Mucosa of rectum (tissue), 2 donors: Measurements from ENCODE around the gene FGGY.

ENCODE experiments used
- H3K27ac ChIP-seq, 2 donors: one replicate each; pipeline ENCODE4 v1.7.0; 2013; ENCODE audit warnings: inconsistent platforms in 2 of 2, low read depth in 2 of 2, low read length in 2 of 2
- H3K27me3 ChIP-seq, 2 donors: one replicate each; pipeline ENCODE4 v1.7.0; 2013; ENCODE audit warnings: low read length in 2 of 2; ENCODE audit not compliant: control insufficient read depth in 2 of 2, insufficient read depth in 2 of 2
- H3K36me3 ChIP-seq, 2 donors: one replicate each; pipeline ENCODE4 v1.7.0; 2013; ENCODE audit warnings: low read length in 2 of 2; ENCODE audit not compliant: control insufficient read depth in 2 of 2, insufficient read depth in 2 of 2
- H3K4me1 ChIP-seq, 2 donors: one replicate each; pipeline ENCODE4 v1.7.0; 2013; ENCODE audit warnings: low read length in 2 of 2, mild to moderate bottlenecking in 1 of 2; ENCODE audit not compliant: control insufficient read depth in 2 of 2, insufficient read depth in 2 of 2
- H3K4me3 ChIP-seq, 2 donors: one replicate each; pipeline ENCODE4 v1.7.0; 2013; ENCODE audit warnings: low read length in 2 of 2
- H3K9ac ChIP-seq, 2 donors: one replicate each; pipeline ENCODE4 v1.7.0; 2013; ENCODE audit warnings: low read length in 2 of 2, low read depth in 1 of 2, mild to moderate bottlenecking in 1 of 2
- H3K9me3 ChIP-seq, 2 donors: one replicate each; pipeline ENCODE4 v1.7.0; 2013; ENCODE audit warnings: low read length in 2 of 2; ENCODE audit not compliant: control insufficient read depth in 2 of 2
- donor health status: healthy.
- donor health status: Normal muscosa, but diverticular disease.

FGGY gene

GRCh38 chr1:59265622-59266021 is 31.3 kb upstream of the FGGY start:
- Histone ChIP-seq H3K27me3 (no peaks in the 10 kb centered on the region), H3K27ac (no peak overlapping the region), H3K9ac (no peak overlapping the region), H3K4me1 (no peaks in the 10 kb centered on the region), H3K9me3 (no peaks in the 10 kb centered on the region), H3K36me3 (no peaks in the 10 kb centered on the region), H3K4me3 (no peak overlapping the region)

DNA sequence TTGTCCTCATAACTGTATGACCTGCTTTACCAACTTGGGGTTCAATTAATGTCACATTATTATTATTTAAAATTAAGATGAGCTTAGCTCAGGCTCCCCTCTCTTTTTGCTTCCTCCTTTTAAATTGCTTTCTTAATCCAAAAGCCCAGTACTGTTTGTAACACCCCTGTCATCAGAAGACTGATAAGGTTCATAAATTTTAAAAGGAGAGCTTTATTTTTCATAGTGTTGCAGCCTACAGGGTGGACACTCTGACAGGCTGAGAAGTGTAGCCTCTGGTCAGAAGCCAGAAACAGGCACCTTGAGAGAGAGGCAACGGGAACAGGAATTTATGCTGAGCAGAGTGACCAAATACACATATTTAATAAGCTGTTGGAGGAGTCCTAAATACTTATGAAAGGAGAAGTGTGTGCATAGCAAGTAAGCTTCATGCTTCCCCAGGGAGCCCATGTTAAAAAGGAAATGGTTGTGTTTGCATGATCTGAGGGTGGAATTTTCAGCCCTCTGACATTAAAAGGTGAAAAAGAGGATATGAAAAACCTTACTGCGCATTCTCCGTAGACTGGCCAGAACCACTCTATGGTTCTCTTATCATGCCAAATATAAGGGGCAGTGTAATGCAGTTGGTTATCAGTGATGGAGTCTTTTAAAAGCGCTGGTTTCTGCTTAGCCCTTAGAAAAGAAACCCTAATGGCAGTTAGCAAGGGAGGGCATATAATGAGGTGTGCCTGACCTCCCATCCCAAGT is 30.5 kb upstream of the FGGY start:
- Histone ChIP-seq H3K4me1 (no peaks in the 10 kb centered on the region), H3K27ac (no peak overlapping the region), H3K27me3 (no peaks in the 10 kb centered on the region), H3K9me3 (no peaks in the 10 kb centered on the region), H3K36me3 (no peaks in the 10 kb centered on the region), H3K4me3 (no peak overlapping the region), H3K9ac (no peak overlapping the region)

GRCh38 chr1:59266927-59267293 is 30.0 kb upstream of the FGGY start:
- Histone ChIP-seq H3K4me1 (no peaks in the 10 kb centered on the region), H3K36me3 (no peaks in the 10 kb centered on the region), H3K27me3 (no peaks in the 10 kb centered on the region), H3K9ac (no peak overlapping the region), H3K9me3 (no peaks in the 10 kb centered on the region), H3K27ac (no peak overlapping the region), H3K4me3 (no peak overlapping the region)

DNA sequence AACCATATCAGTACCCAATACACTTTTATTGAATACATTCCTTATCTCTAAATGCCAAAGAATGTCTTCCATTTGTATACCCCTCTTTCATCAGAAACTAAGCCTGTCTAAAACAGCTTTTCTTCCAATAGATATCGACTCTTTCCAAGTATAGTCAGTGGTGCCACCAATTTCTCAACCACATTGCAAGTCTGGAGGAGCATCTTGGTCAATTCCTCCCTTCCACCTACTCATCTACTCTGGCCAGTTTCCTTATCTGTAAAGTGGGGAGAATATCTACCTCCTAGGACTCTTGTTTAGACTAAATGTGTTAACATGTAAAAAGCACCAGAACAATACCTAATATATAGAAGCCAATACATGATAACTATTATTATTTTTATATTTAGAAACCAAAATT is 28.5 kb upstream of the FGGY start:
- H3K36me3 ChIP-seq: no peaks in the 10 kb centered on the region
- H3K27ac ChIP-seq: no peak overlapping the region
- H3K4me1 ChIP-seq: no peaks in the 10 kb centered on the region
- no peak overlapping the region for H3K9ac ChIP-seq
- no peaks in the 10 kb centered on the region for H3K27me3 ChIP-seq
- no peak overlapping the region for H3K4me3 ChIP-seq
- H3K9me3 ChIP-seq: no peaks in the 10 kb centered on the region

- Histone ChIP-seq H3K9ac (no peak overlapping the region), H3K9me3 (no peaks in the 10 kb centered on the region), H3K27me3 (no peaks in the 10 kb centered on the region), H3K4me1 (no peaks in the 10 kb centered on the region), H3K27ac (no peak overlapping the region), H3K36me3 (no peaks in the 10 kb centered on the region), H3K4me3 (no peak overlapping the region)
Measured at GRCh38 chr1:59271561-59272260, 25.2 kb upstream of the FGGY start.

DNA sequence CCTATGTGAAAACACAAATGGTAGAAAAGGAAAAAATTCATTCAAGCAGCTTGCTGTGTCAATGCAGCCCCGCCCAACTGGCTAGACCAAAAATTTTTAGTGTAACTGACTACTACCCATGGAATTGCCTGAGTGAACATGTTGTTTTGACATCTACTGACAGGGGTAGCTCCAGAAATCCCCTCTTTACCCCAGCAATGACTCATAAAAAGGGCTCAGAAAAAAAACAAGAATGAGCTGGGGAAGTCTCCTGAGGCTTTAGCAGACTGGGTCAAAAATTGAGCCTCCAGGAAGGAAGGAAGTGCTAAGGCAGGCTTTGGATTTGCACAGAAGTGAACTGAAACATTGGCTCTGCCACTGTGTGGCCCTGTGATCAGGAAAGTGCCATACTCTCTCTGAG is 24.4 kb upstream of the FGGY start:
- Histone ChIP-seq H3K36me3 (no peaks in the 10 kb centered on the region), H3K27me3 (no peaks in the 10 kb centered on the region), H3K4me1 (no peaks in the 10 kb centered on the region), H3K4me3 (no peak overlapping the region), H3K9me3 (no peaks in the 10 kb centered on the region), H3K27ac (no peak overlapping the region), H3K9ac (no peak overlapping the region)

DNA sequence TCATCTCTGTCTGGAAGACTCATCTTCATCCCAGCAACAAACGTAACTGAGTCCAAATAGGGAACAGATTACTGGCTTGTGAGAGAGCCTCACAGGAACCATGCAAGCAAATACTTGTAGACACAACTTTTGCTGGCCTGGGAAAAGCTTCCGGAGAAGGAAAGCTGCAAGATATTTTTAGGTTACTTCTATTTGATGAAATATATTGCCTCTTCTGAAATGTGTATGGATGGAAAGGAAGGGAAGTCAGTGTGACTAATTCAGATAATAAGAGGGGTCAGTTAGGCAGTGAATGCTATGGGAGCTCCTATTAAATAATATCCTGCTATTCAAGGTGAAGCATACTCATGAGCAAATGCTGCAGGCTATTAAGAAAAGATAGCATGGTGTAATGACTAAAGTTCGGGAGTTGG is 20.4 kb upstream of the FGGY start:
- H3K9ac ChIP-seq: no peak overlapping the region
- H3K27me3 ChIP-seq: no peaks in the 10 kb centered on the region
- H3K4me1 ChIP-seq: no peaks in the 10 kb centered on the region
- H3K9me3 ChIP-seq: no peaks in the 10 kb centered on the region
- H3K36me3 ChIP-seq: no peaks in the 10 kb centered on the region
- H3K27ac ChIP-seq: no peak overlapping the region
- no peak overlapping the region for H3K4me3 ChIP-seq

- Histone ChIP-seq H3K4me1 (no peaks in the 10 kb centered on the region), H3K9me3 (no peaks in the 10 kb centered on the region), H3K9ac (no peak overlapping the region)
Measured at GRCh38 chr1:59278780-59279354, 18.0 kb upstream of the FGGY start.

GRCh38 chr1:59279645-59280044 is 17.2 kb upstream of the FGGY start:
- no peaks in the 10 kb centered on the region for H3K4me1 ChIP-seq
- no peaks in the 10 kb centered on the region for H3K36me3 ChIP-seq
- H3K9ac ChIP-seq: no peak overlapping the region
- no peaks in the 10 kb centered on the region for H3K27me3 ChIP-seq
- H3K27ac ChIP-seq: no peak overlapping the region
- no peaks in the 10 kb centered on the region for H3K9me3 ChIP-seq
- H3K4me3 ChIP-seq: no peak overlapping the region

More at GRCh38 chr1:59278780-59279354, 18.0 kb upstream of the FGGY start:
- Histone ChIP-seq H3K4me3 (no peak overlapping the region), H3K36me3 (no peaks in the 10 kb centered on the region), H3K27ac (no peak overlapping the region), H3K27me3 (no peaks in the 10 kb centered on the region)

- no peak overlapping the region for H3K9ac ChIP-seq
- H3K27ac ChIP-seq: no peak overlapping the region
- no peaks in the 10 kb centered on the region for H3K4me1 ChIP-seq
- no peaks in the 10 kb centered on the region for H3K27me3 ChIP-seq
- H3K4me3 ChIP-seq: no peak overlapping the region
- H3K36me3 ChIP-seq: no peaks in the 10 kb centered on the region
- no peaks in the 10 kb centered on the region for H3K9me3 ChIP-seq
Measured at GRCh38 chr1:59282951-59283350, 13.9 kb upstream of the FGGY start.
